GDM1 (cell line): ENCODE measurements around the gene STT3A.

ENCODE experiments used
- DNase-seq: peaks from one replicate; lab custom pipeline; 2025; lab: John Stamatoyannopoulos, UW

Gene STT3A

GRCh38 chr11:125588505-125588904, 4.1 kb upstream of the STT3A start:
- DNase-seq, result no peak

- DNase-seq, result no peak
Measured at GRCh38 chr11:125591649-125592304, 875 bp upstream of the STT3A start.

GRCh38 chr11:125593114-125593820, 615 bp downstream of the STT3A start:
- no peak for DNase-seq

GRCh38 chr11:125594958-125595357, 2.3 kb downstream of the STT3A start:
- no peak for DNase-seq

GRCh38 chr11:125600663-125601062, 8.0 kb downstream of the STT3A start:
- DNase-seq, result no peak

- DNase-seq, result no peak
Measured at GRCh38 chr11:125603207-125603606, 10.6 kb downstream of the STT3A start.

- DNase-seq, result no peak
Measured at GRCh38 chr11:125605417-125605816, 12.8 kb downstream of the STT3A start.

GRCh38 chr11:125609545-125609944, 16.9 kb downstream of the STT3A start:
- DNase-seq, result no peak

GRCh38 chr11:125618383-125618782, 25.7 kb downstream of the STT3A start:
- DNase-seq, result no peak

- DNase-seq, result no peak
Measured at GRCh38 chr11:125621995-125622394, 29.3 kb downstream of the STT3A start.

- no peak for DNase-seq
Measured at GRCh38 chr11:125623064-125623463, 30.4 kb downstream of the STT3A start.

- no peak for DNase-seq
Measured at GRCh38 chr11:125624756-125625213, 32.1 kb downstream of the STT3A start, which contains the start of gene CHEK1. CHEK1 (plus strand) TSS chr11:125625163; CDS start chr11:125626769, 1,606 bp downstream.

GRCh38 chr11:125625225-125625629, 32.6 kb downstream of the STT3A start:
- no peak for DNase-seq

GRCh38 chr11:125625630-125626287, 33.1 kb downstream of the STT3A start:
- DNase-seq, result peak; percentile 80

GRCh38 chr11:125626288-125626950, 33.8 kb downstream of the STT3A start:
- DNase-seq, result no peak

- no peak for DNase-seq
Measured at GRCh38 chr11:125627236-125627910, 34.7 kb downstream of the STT3A start.

- DNase-seq, result no peak
Measured at GRCh38 chr11:125637840-125638239, 45.2 kb downstream of the STT3A start.

GRCh38 chr11:125638315-125638714, 45.7 kb downstream of the STT3A start:
- no peak for DNase-seq

GRCh38 chr11:125645871-125646270, 53.2 kb downstream of the STT3A start:
- no peak for DNase-seq

GRCh38 chr11:125649465-125650166, 57.0 kb downstream of the STT3A start:
- DNase-seq, result no peak

GRCh38 chr11:125662689-125663088, 70.0 kb downstream of the STT3A start:
- DNase-seq, result no peak
